ENCODE data around the gene MAP6D1.

Gene MAP6D1

DNA sequence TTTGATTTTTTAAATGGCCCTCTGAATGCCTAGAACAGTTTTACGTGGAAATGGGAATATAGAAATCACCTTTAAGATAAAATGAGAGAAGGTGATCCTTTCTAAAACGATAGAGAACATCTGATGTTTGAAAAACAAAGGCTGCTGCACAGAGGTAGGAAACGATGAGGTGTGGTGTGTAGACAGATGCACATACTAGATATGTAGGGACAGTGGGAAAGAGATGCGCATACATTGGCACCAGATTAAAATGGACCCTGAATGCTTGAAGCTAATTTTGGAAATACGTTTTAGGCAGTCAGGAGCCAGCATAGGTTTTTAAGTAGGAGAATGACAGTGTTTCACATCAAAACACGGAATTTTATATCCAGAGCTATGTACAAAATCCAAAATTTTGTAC lies 29.0 kb downstream of the MAP6D1 start:
- no peak for DNase-seq

DNA sequence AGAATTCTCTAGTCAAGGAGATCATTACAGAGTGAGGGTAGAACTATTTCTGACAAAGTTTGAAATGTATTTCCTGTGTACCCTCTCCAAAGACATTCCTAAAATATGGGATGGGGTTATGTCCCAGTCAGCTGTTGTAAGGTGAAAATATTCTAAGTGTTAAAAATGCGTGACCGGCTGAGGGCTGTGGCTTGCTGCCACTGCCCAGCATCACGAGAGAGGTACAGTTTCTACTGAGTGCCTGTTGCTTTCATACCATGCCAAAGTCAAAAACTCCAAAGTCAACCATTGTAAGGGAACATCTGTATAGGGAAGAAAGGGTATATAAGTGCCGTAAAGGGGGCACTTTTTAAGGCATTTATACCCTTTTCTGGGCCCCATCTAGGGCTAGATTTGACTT lies 30.9 kb downstream of the MAP6D1 start:
- no peak for DNase-seq

DNA sequence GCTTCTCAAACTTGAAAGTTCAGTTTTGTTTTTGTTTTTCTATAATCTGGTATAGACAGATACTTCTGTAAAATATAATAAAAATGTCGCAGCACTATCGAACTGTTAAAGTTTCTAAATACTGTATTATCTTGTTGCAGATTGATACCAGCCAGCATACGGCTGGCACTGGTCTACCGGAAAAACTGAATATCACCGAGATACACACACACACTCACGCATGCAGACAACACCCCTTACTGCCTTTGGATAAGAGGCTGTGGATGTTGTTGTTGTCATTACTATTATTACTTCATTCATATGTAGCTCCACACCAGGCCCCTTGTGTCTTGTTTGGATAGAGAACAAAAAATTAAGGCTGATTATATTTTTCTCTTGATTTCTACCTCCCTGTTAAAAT lies 32.4 kb downstream of the MAP6D1 start:
- DNase-seq, result no peak

DNA sequence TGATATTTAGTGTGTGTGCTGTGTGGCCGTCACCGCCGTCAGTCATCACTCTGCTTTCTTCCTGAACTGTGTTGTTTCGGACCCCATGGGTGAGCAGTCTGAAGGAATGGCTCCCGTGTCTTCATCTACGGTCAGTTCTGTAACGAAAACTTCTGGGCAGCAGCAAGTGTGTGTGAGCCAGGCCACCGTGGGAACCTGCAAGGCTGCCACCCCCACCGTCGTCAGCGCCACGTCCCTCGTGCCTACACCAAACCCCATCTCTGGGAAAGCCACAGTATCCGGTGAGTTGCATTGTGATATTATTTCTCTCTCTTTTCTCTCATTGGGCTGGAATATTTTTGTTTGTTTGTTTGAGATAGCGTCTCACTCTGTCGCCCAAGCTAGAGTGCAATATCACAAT lies 34.7 kb downstream of the MAP6D1 start:
- no peak for DNase-seq

DNA sequence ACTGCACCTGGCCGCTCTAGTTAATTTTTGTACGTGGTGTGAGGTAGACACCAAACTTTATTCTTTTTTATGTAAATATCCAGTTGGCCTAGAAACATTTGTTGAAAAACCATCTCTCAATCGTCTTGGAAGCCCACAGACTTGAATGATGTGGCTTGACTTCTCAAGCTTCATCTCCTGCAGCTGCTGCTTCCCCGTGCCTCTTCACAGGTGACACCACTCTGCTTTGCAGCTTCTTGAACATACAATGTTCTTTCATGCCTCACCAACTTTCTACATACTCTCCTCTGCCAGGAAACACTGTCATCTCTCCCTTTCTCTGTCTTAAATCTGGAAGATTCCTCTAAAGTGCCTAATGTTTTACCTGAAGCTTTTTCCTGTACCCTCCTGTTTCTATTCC lies 35.6 kb downstream of the MAP6D1 start:
- DNase-seq, result no peak

DNA sequence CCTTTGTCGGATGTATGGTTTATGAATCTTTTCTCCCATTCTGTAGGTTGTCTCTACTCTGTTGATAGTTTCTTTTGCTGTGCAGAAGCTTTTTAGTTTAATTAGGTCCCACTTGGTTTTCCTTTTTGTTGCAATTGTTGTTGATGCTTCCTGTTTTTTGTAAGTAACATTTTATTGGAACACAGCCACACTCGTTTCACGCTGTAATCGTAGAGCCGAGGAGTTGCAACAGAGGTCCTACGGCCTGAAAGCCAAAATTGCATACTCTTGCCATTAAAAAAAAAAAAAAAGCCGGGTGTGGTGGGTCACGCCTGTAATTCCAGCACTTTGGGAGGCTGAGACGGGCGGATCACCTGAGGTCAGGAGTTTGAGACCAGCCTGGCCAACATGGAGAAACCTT lies 40.9 kb downstream of the MAP6D1 start:
- DNase-seq, result peak; percentile 62

DNA sequence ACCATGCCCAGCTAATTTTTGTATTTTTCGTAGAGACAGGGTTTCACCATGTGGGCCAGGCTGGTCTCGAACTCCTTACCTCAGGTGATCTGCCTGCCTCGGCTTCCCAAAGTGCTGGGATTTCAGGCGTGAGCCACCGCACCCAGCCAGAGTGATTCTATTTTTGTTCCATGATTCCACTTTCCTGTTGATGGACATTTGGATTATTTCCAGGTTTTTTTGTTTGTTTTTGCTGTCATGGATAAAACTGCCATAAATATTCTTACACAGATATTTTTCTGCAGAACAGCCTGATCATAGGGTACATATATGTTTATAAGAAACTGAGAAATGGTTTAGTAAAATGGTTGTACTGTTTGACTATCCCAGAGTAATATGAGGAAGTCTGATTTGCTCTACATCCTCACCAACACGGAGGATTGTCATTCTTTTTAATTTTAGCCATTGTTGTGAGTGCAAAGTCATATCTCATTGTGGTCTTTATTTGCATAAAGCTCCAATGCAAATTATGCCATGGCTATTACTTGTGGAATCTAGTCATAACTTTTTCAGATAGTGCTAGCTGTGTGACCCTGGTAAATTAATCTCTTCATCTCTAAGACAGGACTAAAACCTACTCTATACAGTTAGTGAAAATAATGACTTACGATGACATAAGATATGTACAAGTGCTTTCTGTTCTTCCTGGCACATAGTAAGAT lies 42.7 kb downstream of the MAP6D1 start:
- DNase-seq, result no peak

DNA sequence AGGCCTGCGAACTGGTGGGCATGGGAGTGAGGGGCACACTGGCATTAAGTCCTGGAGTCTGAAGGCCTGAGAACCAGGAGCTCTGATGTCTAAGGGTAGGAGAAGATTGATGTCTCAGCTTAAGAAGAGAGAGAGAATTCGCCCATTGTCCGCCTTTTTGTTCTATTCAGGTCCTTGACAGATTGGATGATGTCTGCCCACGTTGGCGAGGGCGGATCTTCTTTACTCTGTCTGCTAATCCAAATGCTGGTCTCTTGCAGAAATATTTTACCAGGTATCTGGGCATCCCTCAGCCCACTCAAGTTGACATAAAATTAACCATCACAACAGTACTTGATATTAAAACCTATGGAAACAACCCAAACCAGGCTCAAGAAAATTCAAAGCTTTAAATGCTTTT lies 44.1 kb downstream of the MAP6D1 start:
- no peak for DNase-seq

DNA sequence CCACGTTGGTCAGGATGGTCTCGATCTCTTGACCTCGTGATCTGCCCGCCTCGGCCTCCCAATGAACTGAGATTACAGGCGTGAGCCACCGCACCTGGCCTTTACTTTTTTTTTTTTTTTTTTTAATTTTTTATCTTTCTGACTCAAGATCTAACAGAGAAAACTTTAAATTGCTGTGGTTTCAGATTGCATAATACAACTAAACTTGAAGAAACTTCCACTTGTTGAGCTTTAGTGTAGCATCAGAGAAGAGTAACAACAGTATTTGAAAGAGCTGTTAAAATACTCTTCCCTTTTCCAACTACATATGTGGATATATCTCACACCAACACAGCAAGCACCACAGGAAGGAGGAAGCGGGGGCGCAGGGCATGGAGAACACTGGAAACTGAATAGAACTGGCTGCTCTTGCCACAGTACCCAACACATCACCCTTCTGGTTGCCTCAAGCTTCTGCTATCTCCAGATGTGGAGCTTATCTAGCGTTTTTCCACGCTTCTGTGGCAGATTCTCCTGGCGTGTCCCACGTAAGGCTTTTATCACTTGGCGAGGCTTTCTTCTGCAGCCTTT lies 45.4 kb downstream of the MAP6D1 start:
- DNase-seq, result peak; percentile 96

DNA sequence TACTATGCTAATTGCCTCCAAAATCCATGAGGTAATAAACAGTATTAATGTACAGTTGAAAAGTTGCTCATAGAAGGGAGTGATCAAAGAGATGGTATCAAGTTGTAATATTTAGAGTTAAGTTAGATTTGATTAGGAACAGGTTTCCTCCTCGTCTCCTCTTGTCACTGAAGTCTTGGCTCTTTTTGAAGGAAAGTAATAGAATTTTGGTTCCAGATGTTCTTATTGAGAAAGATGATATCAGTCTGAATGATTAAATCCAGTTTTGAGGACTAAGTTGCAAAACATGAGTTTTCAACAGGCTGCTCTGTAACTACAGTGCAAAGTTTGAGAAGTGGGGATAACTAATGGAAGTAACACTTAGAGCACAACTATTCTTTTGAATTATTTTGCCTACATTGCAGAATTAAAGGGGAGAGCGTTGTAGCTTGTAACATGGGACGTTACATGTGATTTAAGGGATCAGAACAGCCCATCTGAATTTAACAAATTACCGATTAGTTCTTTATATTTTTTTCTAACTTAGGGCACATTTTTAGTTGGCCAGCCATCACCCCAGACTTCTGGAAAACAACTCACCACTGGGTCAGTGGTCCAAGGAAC lies 48.3 kb downstream of the MAP6D1 start:
- DNase-seq, result no peak

DNA sequence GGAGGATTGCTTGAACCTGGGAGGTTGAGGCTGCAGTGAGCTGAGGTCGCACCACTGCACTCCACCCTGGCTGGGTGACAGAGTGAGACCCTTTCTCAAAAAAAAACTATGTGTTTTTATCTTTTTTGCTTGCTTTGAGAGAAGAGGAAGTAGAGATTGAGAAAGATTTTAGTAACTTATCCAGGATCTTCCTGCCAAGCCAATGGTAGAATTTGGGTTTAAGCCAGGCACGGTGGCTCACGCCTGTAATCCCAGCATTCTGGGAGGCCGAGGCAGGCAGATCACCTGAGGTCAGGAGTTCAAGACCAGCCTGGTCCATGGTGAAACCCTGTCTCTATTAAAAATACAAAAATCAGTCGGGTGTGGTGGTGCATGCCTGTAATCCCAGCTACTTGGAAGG lies 48.9 kb downstream of the MAP6D1 start:
- peak; percentile 61 for DNase-seq

DNA sequence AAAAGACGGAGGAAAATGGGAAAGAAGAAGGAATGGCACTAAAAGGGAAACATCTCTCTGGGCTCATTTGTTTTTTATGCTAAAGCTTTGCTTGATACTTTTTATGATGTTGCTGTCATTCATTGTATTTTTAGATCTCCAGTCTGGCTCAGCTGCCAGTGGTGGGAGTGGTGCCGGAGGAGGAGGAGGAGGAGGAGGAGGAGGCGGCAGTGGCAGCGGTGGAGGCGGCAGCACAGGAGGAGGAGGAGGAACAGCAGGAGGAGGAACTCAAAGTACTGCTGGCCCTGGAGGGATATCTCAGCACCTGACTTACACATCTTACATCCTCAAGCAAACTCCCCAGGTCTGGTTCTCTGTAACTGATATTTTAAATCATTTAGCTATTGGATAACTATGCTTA lies 49.6 kb downstream of the MAP6D1 start:
- peak; percentile 49 for DNase-seq

DNA sequence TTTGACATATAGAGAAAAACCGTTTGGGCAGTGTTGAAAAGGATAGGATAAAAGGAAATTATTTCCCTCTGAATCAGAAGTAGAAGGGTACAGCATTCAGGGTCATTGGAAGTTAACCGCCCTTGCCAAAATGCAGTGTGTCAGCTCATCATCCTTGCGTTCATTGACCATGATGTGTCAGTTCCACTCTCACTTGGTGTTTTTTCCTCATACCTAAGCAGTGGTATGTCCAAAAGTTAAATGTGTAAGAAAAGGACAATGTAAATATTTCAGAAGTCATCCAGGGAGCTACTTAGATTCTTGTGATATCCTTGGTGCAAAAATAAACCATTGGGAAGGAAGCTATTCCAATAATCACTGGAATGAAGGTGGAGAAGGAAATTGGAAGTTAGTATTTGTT lies 50.7 kb downstream of the MAP6D1 start:
- DNase-seq, result no peak

DNA sequence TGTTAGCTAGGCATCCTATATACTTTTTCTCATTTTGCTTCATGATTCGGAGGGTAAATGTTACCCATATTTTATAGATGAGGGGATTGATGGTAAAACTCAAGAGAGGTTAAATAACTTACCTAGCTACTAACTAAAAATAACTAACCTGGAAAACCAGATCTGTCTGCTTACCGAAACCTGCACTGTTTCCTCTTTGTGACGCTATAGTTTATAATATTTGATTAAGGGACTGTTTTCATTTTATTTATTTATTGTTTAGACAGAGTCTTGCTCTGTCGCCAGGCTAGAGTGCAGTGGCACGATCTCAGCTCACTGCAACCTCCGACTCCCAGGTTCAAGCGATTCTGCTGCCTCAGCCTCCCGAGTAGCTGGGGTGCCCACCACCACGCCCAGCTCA lies 55.9 kb downstream of the MAP6D1 start:
- no peak for DNase-seq

DNA sequence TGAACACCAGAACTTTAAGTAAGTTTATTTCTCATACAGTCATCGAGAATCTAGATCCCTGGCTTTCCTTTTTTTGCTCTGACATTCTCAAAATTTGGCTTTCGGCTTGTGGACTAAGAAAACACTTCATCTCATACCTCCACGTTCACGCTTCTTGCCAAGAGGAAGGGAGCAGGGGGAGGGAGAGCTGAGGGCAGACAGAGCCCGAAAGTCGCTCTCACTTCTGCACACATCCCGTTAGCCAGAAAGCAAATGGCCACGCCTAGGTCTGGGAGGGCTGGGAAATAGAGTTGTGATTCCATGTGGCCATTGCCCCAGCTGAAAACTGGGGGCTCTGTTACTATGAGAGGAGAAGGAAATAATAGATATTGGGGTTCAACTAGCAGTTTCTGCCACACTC lies 57.3 kb downstream of the MAP6D1 start:
- no peak for DNase-seq

DNA sequence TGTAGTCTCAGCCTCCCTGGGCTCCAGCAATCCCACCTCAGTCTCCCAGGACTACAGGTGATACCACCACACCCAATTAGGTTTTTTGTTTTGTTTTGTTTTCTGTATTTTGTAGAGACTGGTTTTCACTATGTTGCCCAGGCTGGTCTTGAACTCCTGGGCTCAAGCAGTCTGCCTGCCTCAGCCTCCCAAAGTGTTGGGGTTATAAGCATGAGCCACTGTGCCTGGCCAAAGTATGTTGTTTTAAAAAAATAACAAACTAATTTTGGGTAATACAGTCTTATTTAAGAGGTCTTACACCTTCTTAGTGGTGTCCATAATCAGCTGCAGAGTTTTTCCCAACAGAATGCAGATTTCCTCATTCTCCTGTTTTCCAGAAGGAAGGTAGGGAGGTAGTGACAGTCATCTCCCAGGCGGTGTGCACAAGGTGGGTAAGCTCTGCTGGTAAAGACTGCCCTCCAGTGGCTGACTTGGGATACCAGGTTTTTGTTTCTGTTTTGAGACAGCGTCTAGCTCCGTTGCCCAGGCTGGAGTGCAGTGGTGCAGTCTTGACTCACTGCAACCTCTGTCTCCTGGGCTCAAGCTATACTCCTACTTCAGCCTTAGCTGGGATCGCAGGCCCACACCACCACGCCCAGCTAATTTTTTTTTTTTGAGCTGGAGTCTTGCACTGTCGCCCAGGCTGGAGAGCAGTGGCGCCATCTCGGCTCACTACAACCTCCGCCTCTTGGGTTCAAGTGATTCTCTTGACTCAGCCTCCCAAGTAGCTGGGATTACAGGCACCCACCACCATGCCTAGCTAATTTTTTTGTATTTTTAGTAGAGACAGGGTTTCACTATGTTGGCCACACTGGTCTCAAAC lies 58.4 kb downstream of the MAP6D1 start:
- peak; percentile 4 for DNase-seq

DNA sequence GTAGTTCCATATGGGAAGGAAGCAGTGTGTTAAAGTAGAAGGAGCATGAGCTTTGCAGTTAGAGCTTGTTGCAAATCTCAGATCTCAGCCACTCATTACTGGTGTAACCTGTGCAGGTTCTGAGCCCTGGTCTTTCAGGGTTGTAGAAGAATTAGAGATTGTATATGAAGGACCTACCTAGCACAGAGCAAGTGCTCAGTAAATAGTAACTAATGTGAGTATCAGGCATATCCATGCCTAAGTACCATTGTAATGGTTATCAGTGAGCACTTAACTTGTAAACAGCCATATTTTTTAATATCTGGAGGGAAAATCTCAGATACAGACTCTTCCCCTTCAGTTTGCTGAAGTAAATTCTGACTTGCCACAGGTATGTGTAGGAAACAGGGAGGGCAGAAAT lies 59.3 kb downstream of the MAP6D1 start:
- DNase-seq, result no peak
